Measurements from ENCODE around the gene G3BP1.

DNA sequence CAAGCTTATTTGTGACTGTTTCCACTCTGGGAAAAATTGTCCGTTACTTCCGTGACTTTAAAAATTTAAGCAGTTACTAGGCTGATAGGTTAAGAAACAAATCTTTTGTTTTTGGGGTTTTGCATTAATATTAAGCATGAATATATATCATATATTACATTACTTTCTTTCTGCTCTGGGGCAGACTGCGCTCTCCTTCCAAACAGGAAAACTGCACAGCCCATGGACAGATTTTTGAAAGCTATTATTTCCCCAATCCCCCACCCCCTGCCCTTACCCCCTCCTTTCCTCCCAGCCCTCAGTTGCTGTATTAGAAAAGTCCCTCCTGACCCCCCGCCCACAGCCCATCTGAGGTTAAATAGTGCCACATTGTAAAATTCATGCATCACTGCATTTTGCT is 50.4 kb downstream of the G3BP1 start:
- TF ChIP-seq CTCF (conservative IDR thresholded peaks at IDR 0.05; ENCODE audit: low read depth, low read length): no peak
- TF ChIP-seq EZH2 (IDR thresholded peaks at IDR 0.05; ENCODE audit: low read length, unreplicated experiment): no peak

All from PC-3 (cell line).